SW 1271 (cell line): Measurements from ENCODE around the gene CXCL6.

Experiments used
- DNase-seq, 2 experiments: peaks; one replicate each; lab custom pipeline; 2025; lab: John Stamatoyannopoulos, UW

The CXCL6 gene

DNA sequence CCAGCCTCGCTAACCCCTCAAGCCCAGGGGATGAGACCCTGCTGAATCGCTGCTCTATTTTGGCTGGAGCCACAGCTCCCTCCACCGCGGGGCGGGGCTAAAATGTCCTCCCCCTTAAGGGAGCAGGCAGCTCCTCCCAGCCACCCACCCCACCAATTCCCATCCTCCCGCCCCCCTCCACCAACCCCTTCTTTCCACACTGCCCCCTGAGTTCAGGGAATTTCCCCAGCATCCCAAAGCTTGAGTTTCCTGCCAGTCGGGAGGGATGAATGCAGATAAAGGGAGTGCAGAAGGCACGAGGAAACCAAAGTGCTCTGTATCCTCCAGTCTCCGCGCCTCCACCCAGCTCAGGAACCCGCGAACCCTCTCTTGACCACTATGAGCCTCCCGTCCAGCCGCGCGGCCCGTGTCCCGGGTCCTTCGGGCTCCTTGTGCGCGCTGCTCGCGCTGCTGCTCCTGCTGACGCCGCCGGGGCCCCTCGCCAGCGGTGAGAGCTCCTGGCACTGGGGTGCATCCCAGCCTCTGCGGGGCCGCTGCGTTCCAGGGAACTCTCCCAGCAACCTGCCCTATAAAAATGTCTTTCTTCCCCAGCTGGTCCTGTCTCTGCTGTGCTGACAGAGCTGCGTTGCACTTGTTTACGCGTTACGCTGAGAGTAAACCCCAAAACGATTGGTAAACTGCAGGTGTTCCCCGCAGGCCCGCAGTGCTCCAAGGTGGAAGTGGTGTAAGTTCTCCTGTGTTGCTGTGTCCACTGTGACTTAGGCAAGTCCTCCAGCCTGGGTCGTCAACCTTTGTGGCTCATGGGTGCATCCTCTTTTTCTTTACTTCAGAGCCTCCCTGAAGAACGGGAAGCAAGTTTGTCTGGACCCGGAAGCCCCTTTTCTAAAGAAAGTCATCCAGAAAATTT, at the start of gene CXCL6:
Gene CXCL6, plus strand, starts transcription at position 306 of the 907 bp plus-strand sequence. Its CDS starts 73 bp downstream, at position 379.
- no peak for DNase-seq

DNA sequence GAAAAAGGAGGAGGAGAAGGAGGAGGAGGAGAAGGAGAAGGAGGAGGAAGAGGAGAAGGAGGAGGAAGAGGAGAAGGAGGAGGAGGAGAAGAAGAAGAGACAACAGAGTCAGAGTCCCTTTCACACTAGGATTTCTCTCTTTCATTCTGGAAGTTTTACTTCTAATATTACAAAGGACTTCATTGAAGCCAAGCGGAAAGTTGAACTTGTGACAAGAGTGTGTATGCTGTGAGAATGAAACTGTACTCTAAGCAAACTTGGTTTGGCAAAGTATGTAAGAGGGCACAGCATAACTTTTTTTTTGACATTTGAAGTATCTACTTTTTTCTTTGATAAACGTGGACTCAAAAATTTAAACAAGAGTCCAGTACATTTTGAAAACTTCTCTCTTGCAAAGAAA, 48.1 kb upstream of the CXCL6 start:
- DNase-seq, result no peak

DNA sequence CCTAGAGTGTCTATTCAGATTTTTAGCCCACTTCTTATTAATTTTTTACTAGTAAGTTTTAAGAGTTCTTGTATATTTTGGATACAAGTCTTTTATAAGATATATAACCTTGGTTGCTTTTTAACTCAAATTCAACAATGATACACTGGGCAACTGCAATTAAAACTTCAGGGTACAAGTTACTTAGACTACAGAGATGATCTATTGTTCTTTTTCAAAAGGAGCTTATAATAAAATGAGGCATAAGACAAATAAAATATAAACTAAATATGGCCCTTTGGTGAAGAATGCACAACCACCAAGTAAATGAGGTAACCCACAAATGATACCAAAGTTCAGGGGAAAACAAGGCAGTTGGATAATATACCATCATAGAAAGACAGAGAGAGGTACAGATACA, 37.6 kb upstream of the CXCL6 start:
- DNase-seq, result no peak

DNA sequence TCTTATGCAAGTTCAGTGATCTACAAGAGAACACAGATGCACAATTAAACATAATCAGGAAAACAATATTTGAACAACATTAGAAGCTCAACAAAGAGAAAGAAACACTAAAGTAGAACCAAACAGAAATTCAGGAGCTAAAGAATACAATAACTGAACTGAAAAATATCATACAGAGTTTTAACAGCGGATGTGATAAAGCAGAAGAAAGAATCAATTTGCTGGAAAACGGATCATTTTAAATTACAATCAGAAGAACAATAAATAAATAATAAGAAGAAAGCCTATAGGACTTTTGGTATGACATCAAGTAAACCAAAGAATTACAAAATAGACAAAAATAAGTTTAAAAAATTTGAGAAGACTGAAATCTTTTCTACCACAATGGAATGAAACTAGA, 36.3 kb upstream of the CXCL6 start:
- DNase-seq, result no peak

DNA sequence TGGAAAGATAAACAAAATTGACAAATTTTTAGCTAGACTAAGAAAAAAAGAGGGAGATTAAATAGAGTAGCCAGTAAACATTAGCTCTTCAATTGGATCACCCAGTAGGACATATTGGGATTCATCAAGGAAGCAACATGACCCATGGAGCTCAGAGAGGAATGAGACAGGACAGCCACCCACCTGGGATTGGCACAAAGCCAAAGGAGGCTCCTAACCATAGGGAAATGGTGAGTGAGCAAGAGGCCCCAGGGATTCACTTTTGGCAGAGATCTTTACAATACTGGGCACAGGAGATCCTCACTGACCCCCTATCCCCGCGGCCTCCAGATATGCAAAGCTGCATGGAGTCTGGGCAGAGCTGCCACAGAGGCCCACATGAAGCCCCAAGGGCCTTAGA, 34.8 kb upstream of the CXCL6 start:
- DNase-seq, result no peak

DNA sequence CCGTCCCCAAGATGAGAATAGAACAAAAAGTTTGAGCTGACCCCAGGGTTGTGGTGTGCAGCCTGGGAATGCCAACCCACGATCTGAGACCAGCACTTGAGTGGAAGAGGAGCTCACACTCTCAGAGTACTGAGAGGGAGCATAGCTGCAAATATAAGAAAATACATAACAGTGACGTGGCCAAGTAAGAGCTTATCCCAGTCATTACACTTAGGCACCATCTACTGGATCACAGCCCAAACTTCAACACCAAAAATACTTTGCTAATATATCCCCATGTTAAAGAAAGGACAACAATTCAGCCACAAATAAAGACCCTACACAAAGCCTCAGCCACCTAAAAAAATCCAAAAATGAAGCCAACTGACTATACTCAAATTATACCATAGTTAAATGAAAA, 33.3 kb upstream of the CXCL6 start:
- DNase-seq, result no peak

DNA sequence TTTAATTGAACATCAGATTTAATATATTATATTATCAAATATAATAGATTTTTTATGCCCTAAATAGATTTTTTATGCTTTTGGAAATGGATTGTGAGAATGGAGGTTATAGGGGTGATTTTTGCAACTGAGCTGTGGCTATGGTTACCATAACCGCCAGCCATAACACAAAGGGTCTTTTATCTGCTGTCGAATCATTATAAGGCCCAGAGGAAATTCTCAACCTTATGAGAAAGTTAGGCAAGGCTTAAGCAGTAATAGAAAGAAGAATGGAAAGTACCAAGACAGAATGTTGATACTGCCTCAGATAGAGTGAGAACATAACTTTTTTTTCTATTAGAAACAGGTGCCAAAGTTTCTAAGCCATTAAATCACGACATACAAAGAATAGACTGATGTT, 26.3 kb upstream of the CXCL6 start:
- DNase-seq, result no peak

DNA sequence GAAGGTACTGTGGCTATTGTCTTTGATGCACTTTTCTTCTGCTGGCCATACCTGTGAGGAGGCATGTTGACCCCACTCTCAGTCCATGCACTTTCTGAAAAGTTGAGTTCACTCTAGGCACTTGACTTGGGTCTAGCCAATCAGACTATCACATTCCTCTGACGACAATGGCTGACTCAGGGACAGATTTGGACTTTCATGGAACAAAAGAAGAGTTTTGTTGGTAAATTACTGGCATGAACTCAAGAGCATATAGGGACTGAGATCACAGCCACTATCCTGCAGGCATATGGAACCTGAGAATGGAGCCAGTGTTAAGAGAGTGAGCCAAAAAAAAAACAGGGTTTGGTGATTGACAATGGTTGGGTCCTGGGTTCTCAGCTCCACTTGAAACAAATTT, 24.6 kb upstream of the CXCL6 start:
- DNase-seq, result no peak

DNA sequence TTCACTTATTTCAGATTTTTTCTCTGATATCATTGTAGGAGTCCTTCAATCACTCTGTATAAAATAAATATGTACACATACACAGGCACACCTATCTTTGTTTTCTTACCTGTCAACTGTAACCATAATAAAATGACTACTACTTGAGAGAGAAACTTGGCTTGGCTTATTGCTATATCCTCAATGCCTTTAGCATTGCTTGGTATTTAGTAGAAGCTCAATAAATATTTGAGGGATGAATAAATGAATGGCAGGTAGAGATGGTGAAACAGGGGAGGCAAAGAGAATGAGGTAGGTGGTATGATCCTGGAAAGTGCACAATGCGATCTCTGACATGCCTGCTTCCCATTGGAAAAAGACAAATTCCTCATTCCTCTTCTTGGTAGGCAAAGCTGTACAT, 21.8 kb upstream of the CXCL6 start:
- DNase-seq, result no peak

DNA sequence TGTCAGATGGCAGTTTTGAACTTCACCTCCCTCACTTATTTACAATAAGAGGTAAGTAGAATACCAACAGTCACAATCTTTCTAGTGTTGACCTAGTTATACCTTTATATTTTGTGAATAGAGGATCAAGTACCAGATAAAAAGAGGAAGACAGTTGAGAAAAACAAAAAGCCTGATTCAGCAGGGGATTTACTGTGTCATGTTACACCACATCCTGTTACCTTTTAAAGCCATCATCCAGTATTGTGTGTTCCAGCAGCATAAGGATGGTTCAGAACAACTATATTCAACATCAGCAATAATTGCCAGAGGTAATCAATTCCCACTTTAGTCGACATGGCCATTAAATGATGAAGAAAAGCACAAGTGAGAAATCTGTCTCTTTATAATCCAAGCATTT, 21.3 kb upstream of the CXCL6 start:
- no peak for DNase-seq

DNA sequence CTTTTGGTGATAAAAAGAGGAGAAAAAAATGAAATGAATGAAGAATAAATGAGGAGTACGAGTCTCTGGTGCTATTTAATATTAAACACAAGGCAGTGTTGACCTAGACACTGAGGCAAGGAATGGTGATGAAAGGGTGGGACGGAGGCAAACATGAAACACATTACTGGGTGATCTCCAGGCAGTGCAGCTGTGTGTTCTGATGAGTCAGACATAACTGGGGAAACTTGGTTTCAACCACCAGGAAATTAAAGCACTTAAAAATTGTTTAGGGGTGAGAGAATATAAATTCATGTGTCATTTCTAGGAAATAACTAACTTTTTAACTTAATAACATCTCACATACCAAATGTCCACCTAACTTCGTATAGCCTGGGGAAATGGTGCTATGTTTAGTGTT, 19.7 kb upstream of the CXCL6 start:
- no peak for DNase-seq

DNA sequence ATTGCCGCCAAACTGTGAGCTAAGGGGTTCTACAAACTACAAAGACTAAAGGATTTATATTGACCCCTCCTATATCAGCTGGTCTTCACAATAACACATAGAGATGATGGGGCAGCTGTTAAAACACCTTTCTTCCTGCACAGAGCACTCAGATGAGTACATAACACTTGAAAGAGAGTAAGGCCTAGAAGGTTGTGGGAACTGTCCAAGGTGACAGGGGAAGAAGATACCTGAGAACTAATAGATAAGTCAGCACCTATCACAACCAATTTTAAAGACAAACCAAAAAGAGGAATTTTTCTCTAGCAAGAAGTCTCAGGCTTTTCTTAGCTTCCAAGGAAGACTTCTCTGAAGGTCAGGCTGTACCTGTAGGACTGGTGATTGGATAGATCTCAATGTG, 19.1 kb upstream of the CXCL6 start:
- no peak for DNase-seq

DNA sequence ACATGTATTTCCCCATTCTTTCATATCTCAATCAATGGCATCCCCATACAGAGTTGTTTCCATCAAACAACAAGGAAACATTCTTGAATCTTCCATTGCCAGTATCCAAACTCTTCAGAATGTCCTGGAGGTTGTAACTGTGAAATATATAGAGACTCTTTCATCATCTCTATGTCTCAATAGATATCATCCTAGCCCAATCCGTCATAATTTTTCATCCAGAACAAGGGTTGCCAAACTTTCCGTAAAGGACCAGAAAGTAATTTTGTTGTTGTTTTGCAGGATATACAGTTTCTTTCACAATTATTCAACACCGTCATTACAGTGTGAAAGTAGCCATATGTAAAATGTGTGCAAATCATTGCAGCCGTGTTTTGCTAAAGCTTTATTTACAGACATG, 15.2 kb upstream of the CXCL6 start:
- no peak for DNase-seq

DNA sequence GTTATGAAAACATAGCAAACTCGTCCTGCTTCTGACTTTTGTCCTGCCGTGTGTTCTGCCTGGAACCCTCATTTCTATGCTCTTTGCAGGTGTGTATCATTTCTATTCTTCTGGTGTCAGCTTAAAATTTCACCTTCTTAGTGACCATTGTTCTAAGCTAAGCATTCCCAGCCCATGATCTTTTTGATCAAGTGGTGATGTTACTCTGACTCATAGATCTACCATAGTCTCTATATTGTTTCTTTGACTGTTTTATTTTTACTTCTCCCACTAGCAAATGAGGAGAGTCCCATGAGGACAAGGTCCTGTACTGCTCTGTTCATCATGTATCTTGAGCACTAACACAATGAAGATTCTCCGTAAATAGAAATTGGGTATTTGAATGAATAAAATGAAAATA, 14.1 kb upstream of the CXCL6 start:
- DNase-seq, result no peak

DNA sequence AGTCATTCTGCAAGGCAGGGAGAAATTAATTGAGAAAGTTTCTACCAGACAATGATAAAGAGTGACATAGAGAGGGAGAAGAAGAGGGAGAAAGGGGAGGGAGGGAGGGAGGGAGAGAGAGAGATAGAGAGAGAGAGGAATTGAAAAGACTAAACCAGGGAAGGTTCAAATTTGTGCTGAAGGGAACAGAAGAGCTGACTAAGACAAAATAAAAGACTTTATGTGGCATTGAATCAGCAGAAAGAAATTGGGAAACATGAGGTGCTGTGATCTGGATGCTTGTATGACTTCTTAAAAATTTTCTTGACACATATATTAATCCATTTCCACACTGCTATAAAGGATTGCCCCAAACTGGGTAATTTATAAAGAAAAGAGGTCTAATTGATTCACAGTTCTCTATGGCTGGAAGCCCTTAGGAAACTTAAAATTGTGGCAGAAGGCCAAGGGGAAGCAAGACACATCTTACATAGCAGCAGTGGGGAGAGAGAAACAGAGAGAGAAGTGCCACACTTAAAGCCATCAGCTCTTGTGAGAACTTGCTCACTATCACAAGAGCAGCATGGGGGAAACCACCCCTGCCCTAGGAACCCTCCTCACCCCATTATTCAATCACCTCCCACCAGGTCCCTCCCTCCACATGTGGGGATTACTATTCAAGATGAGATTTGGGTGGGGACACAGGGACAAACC, 13.5 kb upstream of the CXCL6 start:
- DNase-seq, result no peak

DNA sequence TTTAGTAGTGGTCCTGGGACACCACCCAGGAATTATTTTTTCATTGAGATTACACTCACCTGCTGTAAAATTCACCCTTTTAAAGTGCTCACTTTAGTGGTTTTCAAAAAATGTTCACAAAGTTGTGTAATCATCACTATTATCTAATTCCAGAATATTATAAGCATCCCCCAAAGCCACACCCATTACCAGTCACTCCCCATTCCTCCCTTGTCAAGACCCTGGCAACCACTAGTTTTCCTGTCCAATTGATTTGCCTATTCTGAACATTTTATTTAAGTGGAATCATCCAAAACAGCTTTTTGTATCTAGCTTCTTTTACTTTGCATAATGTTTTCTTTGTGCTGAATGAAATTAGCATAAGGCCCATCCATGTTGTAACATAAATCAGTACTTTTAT, 12.7 kb upstream of the CXCL6 start:
- DNase-seq, result no peak

DNA sequence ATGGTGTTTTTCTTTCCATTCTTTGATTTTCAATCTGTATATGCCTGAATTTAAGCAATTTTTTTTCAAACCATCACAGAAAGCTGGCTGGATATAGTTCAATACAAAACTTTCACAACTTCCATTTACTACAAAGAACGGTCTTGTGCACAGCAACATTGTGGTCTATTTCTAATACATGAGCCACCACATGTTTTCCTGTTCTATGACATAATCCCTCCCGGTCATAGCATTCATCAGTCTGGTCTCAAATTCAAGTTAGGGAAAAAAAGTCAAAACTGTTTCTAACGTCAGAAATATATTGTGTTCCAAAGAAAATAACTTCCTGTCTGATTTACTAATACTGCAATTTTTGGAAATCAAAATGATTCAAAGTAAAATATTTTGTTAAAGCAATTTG, 7.5 kb upstream of the CXCL6 start:
- DNase-seq, result no peak

DNA sequence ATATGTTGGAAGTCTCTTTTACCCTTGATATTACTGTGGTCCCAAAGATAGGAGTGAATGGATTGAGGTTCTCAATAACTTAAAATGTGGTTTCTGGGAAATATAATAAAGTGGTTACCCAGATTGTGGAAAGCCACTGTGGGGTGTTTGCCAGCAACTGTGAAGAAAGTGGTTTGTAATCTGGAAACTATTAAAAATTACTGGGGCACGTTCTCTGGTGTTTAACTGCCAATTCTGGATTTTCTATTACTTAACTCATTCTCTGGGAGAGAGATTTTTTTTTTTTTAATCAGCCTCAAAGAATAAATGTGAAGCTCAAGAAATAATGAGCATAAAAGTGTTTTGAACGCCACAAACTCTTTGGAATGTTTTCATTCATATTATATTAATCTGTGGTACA, 4.9 kb upstream of the CXCL6 start:
- DNase-seq, result no peak

DNA sequence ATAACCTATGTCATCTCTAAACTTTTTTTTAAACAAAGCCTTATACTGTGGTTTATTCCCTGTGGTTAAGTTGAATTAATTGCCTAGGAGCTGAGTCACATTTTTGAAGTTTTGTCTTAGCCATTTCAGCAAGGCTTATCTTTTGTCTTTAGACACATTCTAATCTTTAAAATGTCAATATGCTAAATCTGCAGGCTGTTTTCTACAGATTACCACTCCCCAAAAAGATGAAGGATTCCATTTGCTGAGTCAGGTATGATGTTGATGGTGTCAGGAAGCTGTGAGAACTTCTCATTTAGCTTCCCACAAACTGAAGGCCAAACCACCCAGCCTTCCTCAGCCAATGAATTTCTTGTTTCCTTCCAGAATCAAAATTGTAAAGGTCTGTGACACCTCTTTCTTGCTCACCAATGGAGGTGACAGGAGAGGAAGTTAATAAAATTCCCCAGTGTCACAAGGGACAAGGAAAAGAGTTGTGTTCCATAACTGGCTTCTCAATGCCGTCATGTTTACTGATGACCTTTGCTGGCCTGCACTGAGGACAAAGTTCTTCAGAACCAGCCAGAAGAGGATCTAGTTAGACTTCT, 3.7 kb upstream of the CXCL6 start:
- DNase-seq, result no peak

DNA sequence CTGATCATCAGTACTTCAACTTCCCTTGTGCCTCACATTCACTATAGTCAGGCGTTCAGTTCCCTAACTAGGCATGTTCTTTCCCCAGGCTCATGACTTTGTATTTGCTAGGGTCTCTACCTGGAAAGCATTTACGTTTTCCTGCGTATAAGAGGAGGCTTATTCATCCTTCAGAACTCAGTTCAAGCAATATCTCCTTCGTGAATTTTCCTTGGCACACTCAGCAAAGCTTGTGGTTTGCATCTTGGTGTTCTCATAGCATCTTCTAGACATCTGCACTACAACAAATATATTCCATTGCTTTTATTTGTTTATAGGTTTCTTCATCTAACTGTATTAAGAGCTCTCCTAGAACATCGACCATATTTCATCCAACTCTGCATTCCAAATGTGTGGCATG, 2.6 kb downstream of the CXCL6 start:
- no peak for DNase-seq

DNA sequence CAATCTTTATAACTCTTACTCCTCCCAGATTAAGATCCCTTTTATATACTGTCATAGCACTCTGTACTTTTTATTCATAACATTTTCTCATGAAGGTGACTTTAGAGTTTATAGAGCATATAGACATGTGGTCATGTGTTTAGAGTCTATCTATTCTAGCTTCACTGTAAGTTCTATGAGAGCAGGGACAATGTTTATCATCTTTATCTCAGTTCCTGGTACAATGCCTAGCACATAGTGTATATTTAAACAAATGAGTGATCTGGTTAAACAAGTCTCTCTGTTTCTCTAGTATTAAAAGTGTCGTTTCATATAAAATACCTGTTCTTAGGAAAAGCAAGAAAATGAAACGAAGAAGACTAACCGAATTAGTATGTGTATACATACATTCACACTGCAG, 3.2 kb downstream of the CXCL6 start:
- no peak for DNase-seq

DNA sequence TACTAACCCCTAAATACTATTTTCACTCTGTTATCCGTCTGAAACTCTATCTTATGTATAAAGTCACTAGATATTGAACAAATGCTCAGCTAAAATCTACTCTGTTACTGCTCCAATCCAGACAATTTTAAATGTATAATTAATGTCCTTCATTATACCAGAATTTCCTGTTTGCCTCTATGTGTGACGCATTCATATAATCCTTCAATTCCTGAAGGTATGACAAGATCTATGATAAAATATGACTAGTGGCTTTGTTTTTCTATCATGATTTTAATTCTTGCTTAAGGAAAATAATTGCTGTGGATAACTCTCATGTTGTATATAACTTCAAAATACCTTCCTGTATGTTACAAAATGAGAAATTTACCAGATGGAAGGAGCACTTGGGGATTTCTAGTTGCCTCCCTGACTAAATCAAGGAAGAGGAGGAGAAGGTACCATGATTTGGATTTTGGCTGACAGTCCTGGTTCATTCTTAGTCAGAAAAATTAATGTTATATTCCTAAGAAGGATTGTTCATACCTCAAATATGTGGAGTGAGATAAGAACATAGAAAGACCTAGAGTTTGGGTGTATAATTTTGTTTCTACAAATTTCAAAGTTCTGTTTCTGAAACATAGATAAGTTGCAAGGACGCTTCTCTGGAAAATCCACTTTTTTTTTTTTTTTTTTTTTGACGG, 4.9 kb downstream of the CXCL6 start:
- DNase-seq, result no peak

DNA sequence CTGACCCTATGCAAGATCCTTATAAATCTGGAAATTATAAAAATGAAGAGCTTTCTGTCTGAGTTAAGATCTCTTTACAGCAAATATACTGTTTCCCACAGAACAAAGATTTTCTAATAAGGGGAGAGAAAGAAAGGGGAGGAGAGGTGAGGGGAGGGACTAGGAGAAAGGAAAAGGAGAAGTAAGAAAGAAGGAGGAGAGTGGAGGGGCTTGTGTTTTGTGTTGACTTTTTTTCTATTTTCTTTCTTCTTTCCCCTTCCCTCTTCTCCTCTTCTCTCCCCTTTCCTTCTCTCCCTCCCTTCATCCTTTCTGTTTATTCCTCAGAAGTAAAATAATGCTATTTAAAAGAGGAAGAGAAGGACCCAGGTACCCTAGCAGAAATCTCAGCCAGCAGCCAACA, 6.2 kb downstream of the CXCL6 start:
- no peak for DNase-seq
